Neural progenitor cell (in vitro differentiated cells): ENCODE data around the gene TAPBPL.

Experiments used
- EZH2phosphoT487 ChIP-seq: fragments of 200-600 bp; sonication (generic); IDR thresholded peaks from 2 replicates; pipeline ENCODE4 v1.6.1; 2017; ENCODE audit warnings: antibody characterized with exemption
- TF ChIP-seq, protein P1 (sequence below): fragments of 200-600 bp; sonication (generic); IDR thresholded peaks from 2 replicates; pipeline ENCODE4 v1.5.1; 2017; ENCODE audit warnings: antibody characterized with exemption, mild to moderate bottlenecking

- TF ChIP-seq, protein P1, sequence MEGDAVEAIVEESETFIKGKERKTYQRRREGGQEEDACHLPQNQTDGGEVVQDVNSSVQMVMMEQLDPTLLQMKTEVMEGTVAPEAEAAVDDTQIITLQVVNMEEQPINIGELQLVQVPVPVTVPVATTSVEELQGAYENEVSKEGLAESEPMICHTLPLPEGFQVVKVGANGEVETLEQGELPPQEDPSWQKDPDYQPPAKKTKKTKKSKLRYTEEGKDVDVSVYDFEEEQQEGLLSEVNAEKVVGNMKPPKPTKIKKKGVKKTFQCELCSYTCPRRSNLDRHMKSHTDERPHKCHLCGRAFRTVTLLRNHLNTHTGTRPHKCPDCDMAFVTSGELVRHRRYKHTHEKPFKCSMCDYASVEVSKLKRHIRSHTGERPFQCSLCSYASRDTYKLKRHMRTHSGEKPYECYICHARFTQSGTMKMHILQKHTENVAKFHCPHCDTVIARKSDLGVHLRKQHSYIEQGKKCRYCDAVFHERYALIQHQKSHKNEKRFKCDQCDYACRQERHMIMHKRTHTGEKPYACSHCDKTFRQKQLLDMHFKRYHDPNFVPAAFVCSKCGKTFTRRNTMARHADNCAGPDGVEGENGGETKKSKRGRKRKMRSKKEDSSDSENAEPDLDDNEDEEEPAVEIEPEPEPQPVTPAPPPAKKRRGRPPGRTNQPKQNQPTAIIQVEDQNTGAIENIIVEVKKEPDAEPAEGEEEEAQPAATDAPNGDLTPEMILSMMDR = no peak
- TF ChIP-seq EZH2phosphoT487 = no peak
Observed at GRCh38 chr12:6440391-6440790, 11.5 kb upstream of the TAPBPL start.
